ENCODE measurements around the gene RAP1A. TPM values are rescaled to one million over a fixed set of nuclear protein-coding genes. Genes with fewer than 3 reads are reported as not detected.

The RAP1A gene
- total and polyA plus RNA-seq, 4 donors, result 14.2 to 31.4 (median 25.8) TPM

GRCh38 chr1:111569913-111570312 is 49.7 kb upstream of the RAP1A start:
- peaks cover 0 to 29% (median 18%) of the 10 kb centered on the region in 4 donors for H3K4me1 ChIP-seq (ENCODE audit: control insufficient read depth in 4 of 4, insufficient read depth in 4 of 4, low read length in 3 of 4)
- DNase-seq (ENCODE audit: low spot score), result no peak
- H3K27ac ChIP-seq (ENCODE audit: low read depth in 1 of 2, low read length in 2 of 2), result no peak overlapping the region
- no peak for TF ChIP-seq SP1 (IDR thresholded peaks at IDR 0.05)
- TF ChIP-seq, protein P1, sequence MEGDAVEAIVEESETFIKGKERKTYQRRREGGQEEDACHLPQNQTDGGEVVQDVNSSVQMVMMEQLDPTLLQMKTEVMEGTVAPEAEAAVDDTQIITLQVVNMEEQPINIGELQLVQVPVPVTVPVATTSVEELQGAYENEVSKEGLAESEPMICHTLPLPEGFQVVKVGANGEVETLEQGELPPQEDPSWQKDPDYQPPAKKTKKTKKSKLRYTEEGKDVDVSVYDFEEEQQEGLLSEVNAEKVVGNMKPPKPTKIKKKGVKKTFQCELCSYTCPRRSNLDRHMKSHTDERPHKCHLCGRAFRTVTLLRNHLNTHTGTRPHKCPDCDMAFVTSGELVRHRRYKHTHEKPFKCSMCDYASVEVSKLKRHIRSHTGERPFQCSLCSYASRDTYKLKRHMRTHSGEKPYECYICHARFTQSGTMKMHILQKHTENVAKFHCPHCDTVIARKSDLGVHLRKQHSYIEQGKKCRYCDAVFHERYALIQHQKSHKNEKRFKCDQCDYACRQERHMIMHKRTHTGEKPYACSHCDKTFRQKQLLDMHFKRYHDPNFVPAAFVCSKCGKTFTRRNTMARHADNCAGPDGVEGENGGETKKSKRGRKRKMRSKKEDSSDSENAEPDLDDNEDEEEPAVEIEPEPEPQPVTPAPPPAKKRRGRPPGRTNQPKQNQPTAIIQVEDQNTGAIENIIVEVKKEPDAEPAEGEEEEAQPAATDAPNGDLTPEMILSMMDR (IDR thresholded peaks at IDR 0.05; ENCODE audit: low read depth, low read length, missing input control), result no peak
- TF ChIP-seq NR2F2 (IDR thresholded peaks at IDR 0.05), result no peak
- no peak for TF ChIP-seq ZBTB33 (IDR thresholded peaks at IDR 0.05)
- no peak for TF ChIP-seq YY1 (IDR thresholded peaks at IDR 0.05)
- TF ChIP-seq, protein P2, sequence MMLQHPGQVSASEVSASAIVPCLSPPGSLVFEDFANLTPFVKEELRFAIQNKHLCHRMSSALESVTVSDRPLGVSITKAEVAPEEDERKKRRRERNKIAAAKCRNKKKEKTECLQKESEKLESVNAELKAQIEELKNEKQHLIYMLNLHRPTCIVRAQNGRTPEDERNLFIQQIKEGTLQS (IDR thresholded peaks at IDR 0.05), result no peak
- no peak for TF ChIP-seq RAD21 (IDR thresholded peaks at IDR 0.05)
- TF ChIP-seq TAF1 (conservative IDR thresholded peaks at IDR 0.05), result no peak
- TF ChIP-seq EGR1 (IDR thresholded peaks at IDR 0.05; ENCODE audit: low read depth in 2 of 2), result no peak
- no peak for TF ChIP-seq HNF4A (conservative IDR thresholded peaks at IDR 0.05)
- TF ChIP-seq REST (IDR thresholded peaks at IDR 0.05), result no peak
- TF ChIP-seq, protein P3, sequence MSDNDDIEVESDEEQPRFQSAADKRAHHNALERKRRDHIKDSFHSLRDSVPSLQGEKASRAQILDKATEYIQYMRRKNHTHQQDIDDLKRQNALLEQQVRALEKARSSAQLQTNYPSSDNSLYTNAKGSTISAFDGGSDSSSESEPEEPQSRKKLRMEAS (IDR thresholded peaks at IDR 0.05), result no peak
- TF ChIP-seq RXRA (IDR thresholded peaks at IDR 0.05), result no peak
- TF ChIP-seq HNF4G (IDR thresholded peaks at IDR 0.05), result no peak
- TF ChIP-seq FOXA1 (IDR thresholded peaks at IDR 0.05), result no peak
- TF ChIP-seq GABPA (IDR thresholded peaks at IDR 0.05 in 1 of 2, conservative IDR thresholded peaks at IDR 0.05 in 1 of 2), result no peak
- no peak for TF ChIP-seq FOXA2 (IDR thresholded peaks at IDR 0.05)
- no peaks in the 10 kb centered on the region for H3K27me3 ChIP-seq (ENCODE audit: control insufficient read depth in 4 of 4, insufficient read depth in 4 of 4, low read length in 3 of 4)
- no peak overlapping the region for H3K9ac ChIP-seq (ENCODE audit: low read depth in 1 of 2, low read length in 2 of 2)
- 40% methylated on average over 3 of the region's 3 CpGs for WGBS
- H3K36me3 ChIP-seq (ENCODE audit: control insufficient read depth in 4 of 4, insufficient read depth in 3 of 4, low read depth in 1 of 4, low read length in 3 of 4), result no peaks in the 10 kb centered on the region
- H3K9me3 ChIP-seq (ENCODE audit: control insufficient read depth in 4 of 4, low read length in 3 of 4), result no peaks in the 10 kb centered on the region
- H3K4me3 ChIP-seq (ENCODE audit: low read depth in 1 of 3, low read length in 3 of 3), result no peak overlapping the region

All from liver (tissue), 9 donors.